ENCODE results near the gene SORCS2. TPM values are rescaled to one million over a fixed set of nuclear protein-coding genes. Genes with fewer than 3 reads are reported as not detected.

SORCS2 gene
- total and polyA plus RNA-seq, 2 donors (not counting 1 experiment from before 2014, with no cell fraction given) = not detected

GRCh38 chr4:7677799-7678301 is 485.5 kb downstream of the SORCS2 start:
- intact Hi-C loops (cut with micrococcal nuclease) = no loop called here
- DNase-seq = no peak
- H3K27me3 Mint-ChIP-seq = no peaks in the 10 kb centered on the region
- Histone ChIP-seq H3K27me3 (replicated peaks in 1 of 4; ENCODE audit: control extremely low read depth in 1 of 4, control insufficient read depth in 3 of 4, insufficient read depth in 4 of 4, low read length in 3 of 4) (no peaks in the 10 kb centered on the region), H3K4me1 (ENCODE audit: control insufficient read depth in 2 of 2, insufficient read depth in 2 of 2, low read length in 2 of 2) (no peaks in the 10 kb centered on the region), H3K4me2 (replicated peaks; ENCODE audit: low read depth, low read length, poor library complexity, severe bottlenecking) (no peak overlapping the region), H3K9me3 (ENCODE audit: control extremely low read depth in 1 of 3, control insufficient read depth in 2 of 3, insufficient read depth in 1 of 3, low read length in 2 of 3) (peaks cover 0 to 26% (median 0%) of the 10 kb centered on the region in 3 donors), H3K36me3 (replicated peaks in 1 of 2; ENCODE audit: control extremely low read depth in 1 of 2, control insufficient read depth in 1 of 2, extremely low read depth in 1 of 2, insufficient read depth in 2 of 2, low read length in 1 of 2) (no peaks in the 10 kb centered on the region), H3K9ac (ENCODE audit: low read length) (no peak overlapping the region), H4K20me1 (ENCODE audit: control insufficient read depth, insufficient read depth, low read length, poor library complexity, severe bottlenecking) (no peaks in the 10 kb centered on the region), H3K27ac (ENCODE audit: low read length in 2 of 2) (no peak overlapping the region), H3K4me3 (ENCODE audit: control extremely low read depth in 1 of 5, extremely low read depth in 1 of 5, insufficient read depth in 1 of 5, low read depth in 2 of 5, low read length in 4 of 5) (no peak overlapping the region), H2AFZ (ENCODE audit: insufficient read depth, low read depth, low read length, poor library complexity, severe bottlenecking) (no peak overlapping the region), H3K79me2 (ENCODE audit: control insufficient read depth, insufficient read depth, low read length) (no peaks in the 10 kb centered on the region)
- 91% methylated on average over 10 of the region's 11 CpGs for WGBS (ENCODE audit: insufficient coverage)
- H3K4me3 Mint-ChIP-seq = no peak overlapping the region
- TF ChIP-seq CTCF (IDR thresholded peaks at IDR 0.05) = no peak
- no peak for TF ChIP-seq EZH2 (IDR thresholded peaks at IDR 0.05; ENCODE audit: borderline replicate concordance, insufficient read depth, low read depth, low read length, poor library complexity, severe bottlenecking)
- no peak overlapping the region for H3K27ac Mint-ChIP-seq
- no peaks in the 10 kb centered on the region for H3K4me1 Mint-ChIP-seq
- ChIA-PET CTCF (no interaction called here), POLR2A (no interaction called here)
- ATAC-seq (ENCODE audit: low read depth) = no peak
- H3K9me3 Mint-ChIP-seq (ENCODE audit: insufficient read depth) = no peaks in the 10 kb centered on the region

- H3K27me3 Mint-ChIP-seq = no peaks in the 10 kb centered on the region
- CTCF ChIA-PET = no interaction called here
Measured at GRCh38 chr4:7678318-7678852, 486.0 kb downstream of the SORCS2 start.

More at GRCh38 chr4:7678318-7678852, 486.0 kb downstream of the SORCS2 start:
- Mint-ChIP-seq H3K4me3 (no peak overlapping the region), H3K9me3 (ENCODE audit: insufficient read depth) (no peaks in the 10 kb centered on the region), H3K27ac (no peak overlapping the region), H3K4me1 (no peaks in the 10 kb centered on the region)
- 83% methylated on average over 7 of the region's 9 CpGs for WGBS (ENCODE audit: insufficient coverage)
- Histone ChIP-seq H3K27me3 (replicated peaks in 1 of 4; ENCODE audit: control extremely low read depth in 1 of 4, control insufficient read depth in 3 of 4, insufficient read depth in 4 of 4, low read length in 3 of 4) (no peaks in the 10 kb centered on the region), H3K36me3 (replicated peaks in 1 of 2; ENCODE audit: control extremely low read depth in 1 of 2, control insufficient read depth in 1 of 2, extremely low read depth in 1 of 2, insufficient read depth in 2 of 2, low read length in 1 of 2) (no peaks in the 10 kb centered on the region), H3K4me2 (replicated peaks; ENCODE audit: low read depth, low read length, poor library complexity, severe bottlenecking) (no peak overlapping the region), H3K79me2 (ENCODE audit: control insufficient read depth, insufficient read depth, low read length) (no peaks in the 10 kb centered on the region), H3K4me1 (ENCODE audit: control insufficient read depth in 2 of 2, insufficient read depth in 2 of 2, low read length in 2 of 2) (no peaks in the 10 kb centered on the region), H3K27ac (ENCODE audit: low read length in 2 of 2) (no peak overlapping the region), H2AFZ (ENCODE audit: insufficient read depth, low read depth, low read length, poor library complexity, severe bottlenecking) (no peak overlapping the region), H4K20me1 (ENCODE audit: control insufficient read depth, insufficient read depth, low read length, poor library complexity, severe bottlenecking) (no peaks in the 10 kb centered on the region), H3K4me3 (ENCODE audit: control extremely low read depth in 1 of 5, extremely low read depth in 1 of 5, insufficient read depth in 1 of 5, low read depth in 2 of 5, low read length in 4 of 5) (no peak overlapping the region), H3K9me3 (ENCODE audit: control extremely low read depth in 1 of 3, control insufficient read depth in 2 of 3, insufficient read depth in 1 of 3, low read length in 2 of 3) (peaks cover 0 to 29% (median 0%) of the 10 kb centered on the region in 3 donors), H3K9ac (ENCODE audit: low read length) (no peak overlapping the region)
- DNase-seq (no peak), ATAC-seq (ENCODE audit: low read depth) (no peak)
- intact Hi-C loops (cut with micrococcal nuclease) = no loop called here
- TF ChIP-seq EZH2 (IDR thresholded peaks at IDR 0.05; ENCODE audit: borderline replicate concordance, insufficient read depth, low read depth, low read length, poor library complexity, severe bottlenecking) (no peak), CTCF (IDR thresholded peaks at IDR 0.05) (no peak)
- POLR2A ChIA-PET = no interaction called here
